Trophoblast cell (in vitro differentiated cells and primary cell): ENCODE measurements around the gene SLIT3.

Experiments
- DNase-seq, 2 donors: peaks; one replicate each; pipeline ENCODE4 v3.0.0-alpha.2; 2016
- H2AFZ ChIP-seq: 2 replicates; pipeline ENCODE4 v1.6.1; 2013; ENCODE audit warnings: low read length, moderate library complexity, mild to moderate bottlenecking; ENCODE audit not compliant: insufficient read depth, poor library complexity
- H2AK5ac ChIP-seq: 2 replicates; pipeline ENCODE4 v1.6.1; 2013; ENCODE audit warnings: mild to moderate bottlenecking, low read length
- H2BK120ac ChIP-seq: 2 replicates; pipeline ENCODE4 v1.6.1; 2013; ENCODE audit warnings: low read length, mild to moderate bottlenecking, moderate library complexity; ENCODE audit not compliant: insufficient read depth, poor library complexity
- H2BK12ac ChIP-seq: 2 replicates; pipeline ENCODE4 v1.6.1; 2013; ENCODE audit warnings: mild to moderate bottlenecking, low read length, moderate library complexity
- H2BK5ac ChIP-seq: 2 replicates; pipeline ENCODE4 v1.6.1; 2013; ENCODE audit warnings: low read length, low read depth, moderate library complexity, mild to moderate bottlenecking; ENCODE audit not compliant: poor library complexity
- H3K14ac ChIP-seq: 2 replicates; pipeline ENCODE4 v1.6.1; 2013; ENCODE audit warnings: mild to moderate bottlenecking, low read length
- H3K18ac ChIP-seq: 2 replicates; pipeline ENCODE4 v1.6.1; 2013; ENCODE audit warnings: mild to moderate bottlenecking, low read length
- H3K23ac ChIP-seq: 2 replicates; pipeline ENCODE4 v1.6.1; 2013; ENCODE audit warnings: low read length
- H3K27ac ChIP-seq: 2 replicates; pipeline ENCODE4 v1.5.1; 2013; ENCODE audit warnings: low read depth, mild to moderate bottlenecking, inconsistent platforms, low read length, moderate library complexity
- H3K27me3 ChIP-seq: 2 replicates; pipeline ENCODE4 v1.6.1; 2013; ENCODE audit warnings: inconsistent platforms, mild to moderate bottlenecking, low read length, moderate library complexity; ENCODE audit not compliant: insufficient read depth
- H3K36me3 ChIP-seq, 2 experiments: 1 replicate in 1 of 2; 2 replicates in 1 of 2; pipeline ENCODE4 v1.6.1; 2013; ENCODE audit warnings: low read length in 2 of 2, mild to moderate bottlenecking in 2 of 2, moderate library complexity in 1 of 2; ENCODE audit not compliant: insufficient read depth in 2 of 2, control insufficient read depth in 1 of 2
- H3K4ac ChIP-seq: 2 replicates; pipeline ENCODE4 v1.6.1; 2013; ENCODE audit warnings: low read depth, mild to moderate bottlenecking, low read length, moderate library complexity
- H3K4me1 ChIP-seq, 2 experiments: 1 replicate in 1 of 2; 2 replicates in 1 of 2; pipeline ENCODE4 v1.6.1; 2013; ENCODE audit warnings: low read length in 2 of 2, mild to moderate bottlenecking in 2 of 2, moderate library complexity in 1 of 2; ENCODE audit not compliant: insufficient read depth in 2 of 2, control insufficient read depth in 1 of 2
- H3K4me2 ChIP-seq: 2 replicates; pipeline ENCODE4 v1.6.1; 2013; ENCODE audit warnings: inconsistent platforms, mild to moderate bottlenecking, low read length, moderate library complexity
- H3K4me3 ChIP-seq: 2 replicates; pipeline ENCODE4 v1.5.1; 2013; ENCODE audit warnings: mild to moderate bottlenecking, low read depth, low read length, inconsistent platforms
- H3K79me1 ChIP-seq: one replicate; pipeline ENCODE4 v1.6.1; 2013; ENCODE audit warnings: low read length
- H3K79me2 ChIP-seq: 2 replicates; pipeline ENCODE4 v1.6.1; 2013; ENCODE audit warnings: low read length, mild to moderate bottlenecking; ENCODE audit not compliant: control insufficient read depth, insufficient read depth, poor library complexity
- H3K9ac ChIP-seq: 2 replicates; pipeline ENCODE4 v1.6.1; 2013; ENCODE audit warnings: mild to moderate bottlenecking, low read length
- H3K9me3 ChIP-seq: 2 replicates; pipeline ENCODE4 v1.6.1; 2013; ENCODE audit warnings: low read depth, mild to moderate bottlenecking, control low read depth, inconsistent platforms, low read length; ENCODE audit not compliant: insufficient read depth
- H4K12ac ChIP-seq: 2 replicates; pipeline ENCODE4 v1.6.1; 2013; ENCODE audit warnings: low read depth, mild to moderate bottlenecking, low read length, moderate library complexity
- H4K8ac ChIP-seq: 2 replicates; pipeline ENCODE4 v1.6.1; 2013; ENCODE audit warnings: low read depth, mild to moderate bottlenecking, low read length, moderate library complexity
- H4K91ac ChIP-seq: one replicate; pipeline ENCODE4 v1.6.1; 2013; ENCODE audit warnings: low read depth, mild to moderate bottlenecking, low read length, moderate library complexity
- WGBS: extraction: QIAGEN DNeasy Blood & Tissue Kit; methylation state at CpG from one replicate; pipeline ENCODE4 v1.1.7; 2013; ENCODE audit warnings: missing lambda C conversion rate; ENCODE audit not compliant: insufficient read length, insufficient coverage; ENCODE audit errors: extremely low coverage; 5-methylcytosine and 5-hydroxymethylcytosine counted together

SLIT3 gene

GRCh38 chr5:168943091-168943884 is 357.7 kb downstream of the SLIT3 start:
- Histone ChIP-seq H2BK120ac (no peak overlapping the region), H2BK5ac (no peak overlapping the region), H3K23ac (no peak overlapping the region), H4K12ac (no peak overlapping the region), H3K79me2 (no peaks in the 10 kb centered on the region), H4K8ac (no peak overlapping the region), H2BK12ac (no peak overlapping the region), H2AFZ (no peak overlapping the region), H2AK5ac (no peak overlapping the region), H3K27me3 (no peaks in the 10 kb centered on the region), H4K91ac (no peak overlapping the region), H3K79me1 (no peaks in the 10 kb centered on the region), H3K4me3 (no peak overlapping the region), H3K9me3 (no peaks in the 10 kb centered on the region), H3K36me3 (peaks cover 0 to 4% of the 10 kb centered on the region in 2 experiments), H3K18ac (no peak overlapping the region), H3K27ac (no peak overlapping the region), H3K9ac (no peak overlapping the region), H3K4me2 (no peak overlapping the region), H3K4me1 (no peaks in the 10 kb centered on the region), H3K4ac (no peak overlapping the region), H3K14ac (no peak overlapping the region)
- no peak for DNase-seq
- no CpG with 5 or more reads among the region's 2 CpGs for WGBS

GRCh38 chr5:168941901-168942300 is 359.0 kb downstream of the SLIT3 start:
- Histone ChIP-seq H4K91ac (no peak overlapping the region), H3K23ac (no peak overlapping the region), H3K9me3 (no peaks in the 10 kb centered on the region), H2AK5ac (no peak overlapping the region), H4K8ac (no peak overlapping the region), H3K79me1 (no peaks in the 10 kb centered on the region), H2BK5ac (no peak overlapping the region), H3K4me2 (no peak overlapping the region), H2AFZ (no peak overlapping the region), H3K4ac (no peak overlapping the region), H3K4me1 (no peaks in the 10 kb centered on the region), H3K27ac (no peak overlapping the region), H3K4me3 (no peak overlapping the region), H3K14ac (no peak overlapping the region), H3K36me3 (peaks cover 0 to 4% of the 10 kb centered on the region in 2 experiments), H3K9ac (no peak overlapping the region), H2BK12ac (no peak overlapping the region), H3K27me3 (no peaks in the 10 kb centered on the region), H3K79me2 (no peaks in the 10 kb centered on the region), H4K12ac (no peak overlapping the region), H3K18ac (no peak overlapping the region), H2BK120ac (no peak overlapping the region)
- no CpG with 5 or more reads among the region's 2 CpGs for WGBS
- DNase-seq, result no peak

- Histone ChIP-seq H3K4ac (no peak overlapping the region), H3K4me2 (no peak overlapping the region), H3K79me1 (no peaks in the 10 kb centered on the region), H3K9ac (no peak overlapping the region), H2AFZ (no peak overlapping the region), H3K4me1 (peaks cover 3% of the 10 kb centered on the region in 2 experiments), H3K27ac (no peak overlapping the region), H3K79me2 (no peaks in the 10 kb centered on the region), H3K23ac (no peak overlapping the region), H3K27me3 (no peaks in the 10 kb centered on the region), H4K91ac (no peak overlapping the region), H4K12ac (no peak overlapping the region), H3K36me3 (no peaks in the 10 kb centered on the region), H3K4me3 (no peak overlapping the region), H2AK5ac (no peak overlapping the region), H3K18ac (no peak overlapping the region), H4K8ac (no peak overlapping the region), H2BK120ac (no peak overlapping the region), H2BK5ac (no peak overlapping the region), H3K9me3 (no peaks in the 10 kb centered on the region), H3K14ac (no peak overlapping the region), H2BK12ac (no peak overlapping the region)
- no CpG with 5 or more reads among the region's 4 CpGs for WGBS
- no peak for DNase-seq
Observed at GRCh38 chr5:168940712-168941111, 360.2 kb downstream of the SLIT3 start.

GRCh38 chr5:168939887-168940544 is 360.9 kb downstream of the SLIT3 start:
- no peak overlapping the region for H3K18ac ChIP-seq
- no peak overlapping the region for H2AFZ ChIP-seq
- WGBS, result no CpG with 5 or more reads among the region's 5 CpGs
- H2BK120ac ChIP-seq, result no peak overlapping the region
- H3K9ac ChIP-seq, result no peak overlapping the region
- H4K12ac ChIP-seq, result no peak overlapping the region
- no peaks in the 10 kb centered on the region for H3K36me3 ChIP-seq
- H4K91ac ChIP-seq, result no peak overlapping the region
- H2BK5ac ChIP-seq, result no peak overlapping the region
- no peaks in the 10 kb centered on the region for H3K79me2 ChIP-seq
- H2AK5ac ChIP-seq, result no peak overlapping the region
- H3K27me3 ChIP-seq, result no peaks in the 10 kb centered on the region
- H2BK12ac ChIP-seq, result no peak overlapping the region
- no peak overlapping the region for H3K4me3 ChIP-seq
- no peak overlapping the region for H3K23ac ChIP-seq
- H3K4me1 ChIP-seq, result peaks cover 3% of the 10 kb centered on the region in 2 experiments
- DNase-seq, result no peak
- H4K8ac ChIP-seq, result no peak overlapping the region
- no peak overlapping the region for H3K27ac ChIP-seq
- no peak overlapping the region for H3K14ac ChIP-seq
- no peaks in the 10 kb centered on the region for H3K79me1 ChIP-seq
- H3K4ac ChIP-seq, result no peak overlapping the region
- H3K4me2 ChIP-seq, result no peak overlapping the region
- H3K9me3 ChIP-seq, result no peaks in the 10 kb centered on the region
